H1 (cell line): Measurements from ENCODE around the gene ZFHX2.

Experiments
- CREB1 ChIP-seq: IDR thresholded peaks from 2 replicates; pipeline ENCODE4 v1.6.1; 2012; ENCODE audit warnings: inconsistent platforms
- EP300 ChIP-seq, 2 experiments: IDR thresholded peaks; 1 replicate in 1 of 2; 2 replicates in 1 of 2; pipeline ENCODE4 v1.6.1; 2011 to 2012; ENCODE audit warnings: low read depth in 2 of 2, low read length in 2 of 2, mild to moderate bottlenecking in 2 of 2, borderline replicate concordance in 1 of 2, inconsistent platforms in 1 of 2, moderate library complexity in 1 of 2
- EZH2 ChIP-seq: fragments of 200-600 bp; sonication (generic); IDR thresholded peaks from 2 replicates; pipeline ENCODE4 v1.7.1; 2012; ENCODE audit warnings: low read depth, mild to moderate bottlenecking, moderate library complexity, low read length, inconsistent platforms; ENCODE audit not compliant: severe bottlenecking
- HDAC2 ChIP-seq, 2 experiments: fragments of 300-600 bp in 1 of 2; sonication (generic) in 1 of 2; IDR thresholded peaks; 2 replicates each; pipeline ENCODE4 v1.6.1; 2011 to 2012; ENCODE audit warnings: low read depth in 2 of 2, low read length in 2 of 2, mild to moderate bottlenecking in 2 of 2, moderate library complexity in 2 of 2, borderline replicate concordance in 1 of 2, inconsistent platforms in 1 of 2
- KDM4A ChIP-seq: IDR thresholded peaks from one replicate; pipeline ENCODE4 v1.7.1; 2012; ENCODE audit warnings: low read depth, mild to moderate bottlenecking, moderate library complexity, low read length, inconsistent platforms; ENCODE audit not compliant: severe bottlenecking
- KDM5A ChIP-seq: fragments of 200-600 bp; IDR thresholded peaks from 2 replicates; pipeline ENCODE4 v1.7.1; 2012; ENCODE audit warnings: mild to moderate bottlenecking, low read length, inconsistent platforms, mixed read lengths
- MAX ChIP-seq: IDR thresholded peaks from 2 replicates; pipeline ENCODE4 v1.6.1; 2012; ENCODE audit warnings: inconsistent platforms
- NANOG ChIP-seq: IDR thresholded peaks from 2 replicates; pipeline ENCODE4 v1.6.1; 2011; ENCODE audit warnings: low read length, low read depth, mild to moderate bottlenecking, inconsistent platforms; ENCODE audit not compliant: insufficient read depth, poor library complexity, severe bottlenecking
- POLR2A ChIP-seq, 2 experiments: IDR thresholded peaks; 1 replicate in 1 of 2; 2 replicates in 1 of 2; pipeline ENCODE4 v1.6.1; 2011; ENCODE audit warnings: low read depth in 2 of 2, low read length in 2 of 2, mild to moderate bottlenecking in 2 of 2; ENCODE audit errors: control extremely low read depth in 1 of 2
- POLR2AphosphoS5 ChIP-seq: IDR thresholded peaks from 2 replicates; pipeline ENCODE4 v1.6.1; 2011; ENCODE audit warnings: low read depth, low read length
- TAF1 ChIP-seq: IDR thresholded peaks from 2 replicates; pipeline ENCODE4 v1.6.1; 2011; ENCODE audit warnings: mild to moderate bottlenecking, low read depth, low read length
- TBP ChIP-seq: IDR thresholded peaks from 2 replicates; pipeline ENCODE4 v1.6.1; 2011; ENCODE audit warnings: low read depth, low read length, improper control_type of control experiment
- TF ChIP-seq, protein P1 (sequence below), 3 experiments: IDR thresholded peaks; 1 replicate in 2 of 3; 2 replicates in 1 of 3; pipeline versions ENCODE4 v1.5.1 to v1.6.1; 2011; ENCODE audit warnings: low read length in 3 of 3, mild to moderate bottlenecking in 3 of 3, inconsistent platforms in 2 of 3, low read depth in 1 of 3, moderate library complexity in 1 of 3; ENCODE audit not compliant: insufficient read depth in 1 of 3; ENCODE audit errors: control extremely low read depth in 1 of 3
- TF ChIP-seq, protein P2 (sequence below): IDR thresholded peaks from 2 replicates; pipeline ENCODE4 v1.6.1; 2011; ENCODE audit warnings: low read depth, mild to moderate bottlenecking, low read length; ENCODE audit not compliant: insufficient read depth

GRCh38 chr14:23544511-23545447, 6.8 kb downstream of the ZFHX2 start:
- no peak for TF ChIP-seq EP300 (IDR thresholded peaks at IDR 0.05; ENCODE audit: borderline replicate concordance in 1 of 2, low read depth in 2 of 2, low read length in 2 of 2)
- no peak for TF ChIP-seq TBP
- peak; percentile 77 for TF ChIP-seq MAX
- no peak for TF ChIP-seq KDM5A
- TF ChIP-seq HDAC2 (IDR thresholded peaks at IDR 0.05; ENCODE audit: borderline replicate concordance in 1 of 2, low read depth in 2 of 2, low read length in 2 of 2) = no peak
- TF ChIP-seq NANOG = no peak
- peak; percentile 31; the same call in 1 of the 2 replicates for TF ChIP-seq CREB1
- peak in 1 of 2 experiments; percentile 66; a peak in 1 of 3 replicates for TF ChIP-seq POLR2A (IDR thresholded peaks at IDR 0.05; ENCODE audit: control extremely low read depth in 1 of 2, low read depth in 2 of 2, low read length in 2 of 2)
- no peak for TF ChIP-seq EZH2
- TF ChIP-seq, protein P1, sequence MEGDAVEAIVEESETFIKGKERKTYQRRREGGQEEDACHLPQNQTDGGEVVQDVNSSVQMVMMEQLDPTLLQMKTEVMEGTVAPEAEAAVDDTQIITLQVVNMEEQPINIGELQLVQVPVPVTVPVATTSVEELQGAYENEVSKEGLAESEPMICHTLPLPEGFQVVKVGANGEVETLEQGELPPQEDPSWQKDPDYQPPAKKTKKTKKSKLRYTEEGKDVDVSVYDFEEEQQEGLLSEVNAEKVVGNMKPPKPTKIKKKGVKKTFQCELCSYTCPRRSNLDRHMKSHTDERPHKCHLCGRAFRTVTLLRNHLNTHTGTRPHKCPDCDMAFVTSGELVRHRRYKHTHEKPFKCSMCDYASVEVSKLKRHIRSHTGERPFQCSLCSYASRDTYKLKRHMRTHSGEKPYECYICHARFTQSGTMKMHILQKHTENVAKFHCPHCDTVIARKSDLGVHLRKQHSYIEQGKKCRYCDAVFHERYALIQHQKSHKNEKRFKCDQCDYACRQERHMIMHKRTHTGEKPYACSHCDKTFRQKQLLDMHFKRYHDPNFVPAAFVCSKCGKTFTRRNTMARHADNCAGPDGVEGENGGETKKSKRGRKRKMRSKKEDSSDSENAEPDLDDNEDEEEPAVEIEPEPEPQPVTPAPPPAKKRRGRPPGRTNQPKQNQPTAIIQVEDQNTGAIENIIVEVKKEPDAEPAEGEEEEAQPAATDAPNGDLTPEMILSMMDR (IDR thresholded peaks at IDR 0.05; ENCODE audit: control extremely low read depth in 1 of 3, insufficient read depth in 1 of 3, low read depth in 1 of 3, low read length in 3 of 3) = no peak
- TF ChIP-seq TAF1 = peak; percentile 58; the same call in 1 of the 2 replicates
- no peak for TF ChIP-seq KDM4A
- TF ChIP-seq, protein P2, sequence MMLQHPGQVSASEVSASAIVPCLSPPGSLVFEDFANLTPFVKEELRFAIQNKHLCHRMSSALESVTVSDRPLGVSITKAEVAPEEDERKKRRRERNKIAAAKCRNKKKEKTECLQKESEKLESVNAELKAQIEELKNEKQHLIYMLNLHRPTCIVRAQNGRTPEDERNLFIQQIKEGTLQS = no peak
- TF ChIP-seq POLR2AphosphoS5 = peak; percentile 53; the same call in 1 of the 2 replicates
